OCI-LY7 (cell line): ENCODE data around the gene LRFN2. TPM values are rescaled to one million over a fixed set of nuclear protein-coding genes. Genes with fewer than 3 reads are reported as not detected.

ENCODE experiments used
- BruUV-seq: library from RNA; stranded (reverse); fragments of 400-500 nt; replicated peaks from 2 replicates; lab custom pipeline; 2021; lab: Mats Ljungman, UMichigan
- CTCF ChIA-PET: fragments of 300-600 bp; sonication (Branson Sonifier 250); formaldehyde crosslinking; loops from one replicate; lab custom pipeline; 2022; ENCODE audit warnings: antibody characterized with exemption; ENCODE audit not compliant: unreplicated experiment; lab: Charles Lee
- POLR2A ChIA-PET: fragments of 300-600 bp; sonication (Branson Sonifier 250); formaldehyde crosslinking; loops from one replicate; lab custom pipeline; 2022; ENCODE audit warnings: antibody characterized with exemption; lab: Charles Lee
- DNase-seq: peaks from one replicate; pipeline ENCODE4 v3.0.0-alpha.2; 2015; ENCODE audit warnings: low spot score
- H2AFZ ChIP-seq: fragments of 200-600 bp; sonication (generic), shearing (Covaris generic); 2 replicates; pipeline ENCODE4 v1.6.1; 2014; ENCODE audit warnings: mild to moderate bottlenecking, antibody characterized with exemption, low read length, moderate library complexity
- H3K27ac ChIP-seq: fragments of 200-600 bp; sonication (generic); 2 replicates; pipeline ENCODE4 v1.5.1; 2014; ENCODE audit warnings: mixed run types, low read depth, mild to moderate bottlenecking, moderate library complexity, low read length, inconsistent platforms; ENCODE audit not compliant: poor library complexity, severe bottlenecking
- H3K36me3 ChIP-seq: fragments of 200-600 bp; sonication (generic); 2 replicates; pipeline ENCODE4 v1.6.1; 2014; ENCODE audit warnings: mild to moderate bottlenecking, antibody characterized with exemption, low read length, moderate library complexity, mixed read lengths; ENCODE audit not compliant: insufficient read depth
- H3K4me1 ChIP-seq: fragments of 200-600 bp; sonication (generic); 2 replicates; pipeline ENCODE4 v1.5.1; 2014; ENCODE audit warnings: mild to moderate bottlenecking, low read length; ENCODE audit not compliant: insufficient read depth, poor library complexity, severe bottlenecking
- H3K4me2 ChIP-seq: fragments of 200-600 bp; sonication (generic); 2 replicates; pipeline ENCODE4 v1.6.1; 2014; ENCODE audit warnings: mild to moderate bottlenecking, low read length
- H3K4me3 ChIP-seq: fragments of 200-600 bp; sonication (generic); 2 replicates; pipeline ENCODE4 v1.5.1; 2014; ENCODE audit warnings: mild to moderate bottlenecking, low read depth, low read length; ENCODE audit not compliant: poor library complexity, severe bottlenecking
- H3K79me2 ChIP-seq: fragments of 200-600 bp; sonication (generic); 2 replicates; pipeline ENCODE4 v1.6.1; 2016; ENCODE audit warnings: low read depth, mild to moderate bottlenecking, low read length, moderate library complexity, mixed read lengths; ENCODE audit not compliant: insufficient read depth
- H3K9me2 ChIP-seq: fragments of 200-600 bp; sonication (generic); 2 replicates; pipeline ENCODE4 v1.6.1; 2016; ENCODE audit warnings: mild to moderate bottlenecking, low read length, mixed read lengths; ENCODE audit not compliant: insufficient read depth
- H3K9me3 ChIP-seq: fragments of 200-600 bp; sonication (generic); 2 replicates; pipeline ENCODE4 v1.6.1; 2014; ENCODE audit warnings: mild to moderate bottlenecking, mixed run types, low read length, mixed read lengths
- H4K20me1 ChIP-seq: fragments of 200-600 bp; sonication (generic); 2 replicates; pipeline ENCODE4 v1.6.1; 2014; ENCODE audit warnings: mild to moderate bottlenecking, antibody characterized with exemption, low read length, moderate library complexity, mixed read lengths; ENCODE audit not compliant: insufficient read depth
- CTCF ChIP-seq: fragments of 200-600 bp; sonication (generic); conservative IDR thresholded peaks from 2 replicates; pipeline ENCODE4 v1.5.1; 2014; ENCODE audit warnings: mild to moderate bottlenecking, antibody characterized with exemption, low read length, moderate library complexity, mixed read lengths
- EZH2phosphoT487 ChIP-seq: fragments of 200-600 bp; sonication (generic); IDR thresholded peaks from 2 replicates; pipeline ENCODE4 v1.6.1; 2018; ENCODE audit warnings: low read depth, borderline replicate concordance, mild to moderate bottlenecking, mixed run types, antibody characterized with exemption, low read length, moderate library complexity, mixed read lengths
- intact Hi-C: fragments of 100-400 bp; cut with micrococcal nuclease; formaldehyde crosslinking; loops from one replicate; pipeline ENCODE4 v1.10.0; 2022; ENCODE audit not compliant: unreplicated experiment
- total RNA-seq, 2 experiments: library from RNA; depleted of rRNA in 1 of 2; stranded (reverse); fragments of >200 nt in 1 of 2; shearing (Covaris generic) in 1 of 2; gene quantifications; 2 replicates each; pipeline ENCODE4 v1.2.3, GENCODE V29; 2014 to 2022

The LRFN2 gene
- total RNA-seq, 2 experiments from 2014 or later: not detected

GRCh38 chr6:40394381-40394780, 192.8 kb downstream of the LRFN2 start:
- H3K9me2 ChIP-seq: no peaks in the 10 kb centered on the region
- BruUV-seq: no TSS peak
- H3K4me3 ChIP-seq: no peak overlapping the region
- no peak overlapping the region for H2AFZ ChIP-seq
- no peaks in the 10 kb centered on the region for H3K4me1 ChIP-seq
- H3K36me3 ChIP-seq: no peaks in the 10 kb centered on the region
- no peaks in the 10 kb centered on the region for H4K20me1 ChIP-seq
- POLR2A ChIA-PET: no interaction called here
- DNase-seq: no peak
- H3K4me2 ChIP-seq: no peak overlapping the region
- H3K79me2 ChIP-seq: no peaks in the 10 kb centered on the region
- TF ChIP-seq CTCF (no peak), EZH2phosphoT487 (no peak)
- no peaks in the 10 kb centered on the region for H3K9me3 ChIP-seq
- CTCF ChIA-PET: no interaction called here
- H3K27ac ChIP-seq: no peak overlapping the region
- intact Hi-C loops: no loop called here

- Histone ChIP-seq H3K9me3 (no peaks in the 10 kb centered on the region), H4K20me1 (no peaks in the 10 kb centered on the region), H3K79me2 (no peaks in the 10 kb centered on the region), H3K4me2 (no peak overlapping the region), H3K9me2 (no peaks in the 10 kb centered on the region), H2AFZ (no peak overlapping the region), H3K27ac (no peak overlapping the region), H3K4me1 (no peaks in the 10 kb centered on the region), H3K36me3 (no peaks in the 10 kb centered on the region), H3K4me3 (no peak overlapping the region)
- intact Hi-C loops: no loop called here
- CTCF ChIA-PET: no interaction called here
- no peak for DNase-seq
- POLR2A ChIA-PET: no interaction called here
- TF ChIP-seq CTCF (no peak), EZH2phosphoT487 (no peak)
- BruUV-seq: no TSS peak
Observed at GRCh38 chr6:40393641-40394040, 193.5 kb downstream of the LRFN2 start.

- H3K79me2 ChIP-seq: no peaks in the 10 kb centered on the region
- ChIA-PET POLR2A (no interaction called here), CTCF (no interaction called here)
- intact Hi-C loops: no loop called here
- no peak overlapping the region for H3K4me2 ChIP-seq
- TF ChIP-seq CTCF (no peak), EZH2phosphoT487 (no peak)
- no peak for DNase-seq
- H3K9me3 ChIP-seq: no peaks in the 10 kb centered on the region
- H3K4me3 ChIP-seq: no peak overlapping the region
- no peaks in the 10 kb centered on the region for H4K20me1 ChIP-seq
- BruUV-seq: no TSS peak
- H2AFZ ChIP-seq: no peak overlapping the region
- H3K9me2 ChIP-seq: no peaks in the 10 kb centered on the region
- H3K4me1 ChIP-seq: no peaks in the 10 kb centered on the region
- H3K36me3 ChIP-seq: no peaks in the 10 kb centered on the region
- H3K27ac ChIP-seq: no peak overlapping the region
Observed at GRCh38 chr6:40392589-40392988, 194.6 kb downstream of the LRFN2 start.
